Subcutaneous adipose tissue (tissue), 4 donors: ENCODE data around the gene MCM8. TPM values are rescaled to one million over a fixed set of nuclear protein-coding genes. Genes with fewer than 3 reads are reported as not detected.

Experiments used
- CTCF ChIP-seq: fragments of 450-650 bp; IDR thresholded peaks from one replicate; pipeline ENCODE4 v1.5.1; 2016; ENCODE audit warnings: low read depth, mild to moderate bottlenecking, control low read depth, antibody characterized with exemption, moderate library complexity
- total RNA-seq, 4 donors: library from RNA; depleted of rRNA; stranded (reverse); fragments of >200 nt; gene quantifications; one replicate each; pipeline ENCODE4 v1.1.0, GENCODE V29; 2016

MCM8 gene
- total RNA-seq, 4 donors from 2014 or later: 5.1 to 6.7 (median 5.5) TPM

- no peak for TF ChIP-seq CTCF
Measured at GRCh38 chr20:5980720-5981538, 30.5 kb downstream of the MCM8 start.

GRCh38 chr20:5987383-5987782, 36.9 kb downstream of the MCM8 start:
- TF ChIP-seq CTCF: no peak

GRCh38 chr20:5989539-5989938, 39.1 kb downstream of the MCM8 start:
- no peak for TF ChIP-seq CTCF

GRCh38 chr20:5990946-5991345, 40.5 kb downstream of the MCM8 start:
- TF ChIP-seq CTCF: no peak

GRCh38 chr20:5991623-5992441, 41.4 kb downstream of the MCM8 start:
- no peak for TF ChIP-seq CTCF

- no peak for TF ChIP-seq CTCF
Measured at GRCh38 chr20:5996765-5997164, 46.3 kb downstream of the MCM8 start.

- no peak for TF ChIP-seq CTCF
Measured at GRCh38 chr20:5999783-6000182, 49.3 kb downstream of the MCM8 start.
